ENCODE data around the gene PIP5KL1. TPM values are rescaled to one million over a fixed set of nuclear protein-coding genes. Genes with fewer than 3 reads are reported as not detected.

PIP5KL1 gene
- total RNA-seq, 1 experiment from 2014 or later = 0.95 TPM

DNA sequence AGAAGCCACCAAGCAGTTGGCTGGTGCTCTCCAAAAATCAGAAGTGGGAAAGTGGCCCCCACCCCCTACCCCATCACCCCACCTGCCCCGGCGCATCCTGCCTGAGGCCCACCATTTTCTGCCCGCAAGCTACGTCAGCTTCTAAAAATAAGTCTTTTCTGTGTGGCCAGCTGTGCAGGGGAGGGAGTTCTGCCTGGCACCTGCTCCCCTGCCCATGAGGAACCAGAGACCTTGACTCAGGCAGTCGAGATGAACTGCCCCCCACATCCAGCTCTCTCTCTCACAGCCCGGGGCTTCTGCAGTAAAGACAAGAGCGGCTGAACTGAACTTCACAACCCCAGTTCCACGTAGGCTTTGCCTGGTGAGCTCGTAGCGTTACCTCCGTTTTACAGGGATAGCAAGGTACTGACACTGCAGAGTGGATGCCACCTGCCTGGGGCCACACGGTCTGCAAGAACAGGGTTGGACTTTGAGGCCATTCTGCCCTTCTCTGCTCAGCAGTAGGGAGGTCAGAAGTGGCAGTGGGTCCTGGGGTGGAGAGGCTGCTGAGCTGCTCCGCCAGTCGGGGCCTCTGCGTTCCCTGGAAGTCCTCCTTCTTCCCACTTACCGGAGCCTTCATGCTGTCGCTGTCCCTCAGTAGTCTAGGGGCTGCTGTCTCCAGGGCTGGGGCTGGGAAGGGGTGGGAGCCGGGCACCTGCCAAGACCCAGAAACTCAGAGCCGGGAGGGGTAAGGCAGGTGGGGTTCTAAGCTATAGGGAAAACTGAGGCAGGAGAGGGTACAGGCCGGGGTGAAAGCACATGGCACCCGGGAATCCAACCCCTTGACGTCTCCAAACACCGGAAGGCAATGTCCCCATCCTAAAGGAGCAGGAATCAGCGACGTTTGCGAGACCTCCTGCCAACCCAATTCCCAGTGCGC, 14.5 kb downstream of the PIP5KL1 start:
- no peak for DNase-seq (ENCODE audit: low spot score)

DNA sequence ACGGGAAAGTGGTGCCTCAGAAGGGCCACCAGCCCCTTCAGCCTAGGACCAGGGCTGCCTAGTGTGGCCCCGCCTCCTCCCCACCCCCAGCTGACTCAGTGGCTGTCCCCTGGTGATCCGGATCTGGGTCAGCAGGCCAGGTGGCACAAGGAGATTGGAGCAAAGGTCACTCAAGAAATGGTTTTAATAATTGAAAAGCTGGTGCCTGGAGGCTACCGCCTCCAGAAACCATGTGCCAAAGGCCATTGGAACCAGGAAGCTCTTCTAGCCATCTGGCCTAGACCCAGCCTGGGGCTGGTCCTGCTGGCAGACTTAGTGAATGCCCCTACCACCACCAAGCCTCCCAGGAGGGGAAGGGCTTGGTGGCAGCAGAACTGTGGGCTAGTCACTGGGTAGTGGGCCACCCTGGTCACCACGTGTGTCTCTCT, 15.2 kb downstream of the PIP5KL1 start:
- DNase-seq (ENCODE audit: low spot score) = no peak

DNA sequence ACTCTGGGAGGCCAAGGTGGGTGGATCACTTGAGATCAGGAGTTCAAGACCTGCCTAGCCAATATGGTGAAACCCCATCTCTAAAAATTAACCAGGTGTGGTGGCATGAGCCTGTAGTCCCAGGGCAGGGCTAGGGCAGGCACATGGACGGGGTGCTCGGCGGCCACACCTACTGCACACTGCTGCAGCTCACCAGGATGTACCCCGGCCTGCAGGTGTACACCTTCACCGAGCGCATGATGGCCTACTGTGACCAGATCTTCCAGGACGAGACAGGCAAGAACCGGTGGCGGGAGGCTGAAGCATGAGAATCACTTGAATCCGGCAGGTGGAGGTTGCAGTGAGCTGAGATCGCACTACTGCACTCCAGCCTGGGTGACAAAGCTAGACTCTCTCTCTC, 16.9 kb downstream of the PIP5KL1 start:
- DNase-seq (ENCODE audit: low spot score) = no peak

DNA sequence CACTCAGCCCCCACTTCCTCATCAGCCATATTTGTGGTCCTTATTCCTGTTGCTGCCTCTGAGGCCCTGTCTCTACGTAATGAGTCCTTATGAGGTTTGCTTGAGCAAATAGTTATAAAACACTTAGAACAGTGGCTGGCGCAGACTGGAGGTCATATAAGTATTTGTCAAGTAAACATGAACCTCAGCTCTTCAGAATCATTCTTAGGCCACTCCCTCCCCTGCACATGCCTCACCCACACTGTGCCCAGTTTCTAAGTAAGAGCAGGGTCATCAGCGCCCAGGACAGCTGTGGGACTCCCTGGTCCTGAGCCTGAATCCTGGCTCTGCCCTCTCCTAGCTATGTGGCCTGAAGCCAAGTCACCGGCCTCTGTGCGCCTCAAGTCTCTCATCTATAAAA, 17.7 kb downstream of the PIP5KL1 start:
- no peak for DNase-seq (ENCODE audit: low spot score)

DNA sequence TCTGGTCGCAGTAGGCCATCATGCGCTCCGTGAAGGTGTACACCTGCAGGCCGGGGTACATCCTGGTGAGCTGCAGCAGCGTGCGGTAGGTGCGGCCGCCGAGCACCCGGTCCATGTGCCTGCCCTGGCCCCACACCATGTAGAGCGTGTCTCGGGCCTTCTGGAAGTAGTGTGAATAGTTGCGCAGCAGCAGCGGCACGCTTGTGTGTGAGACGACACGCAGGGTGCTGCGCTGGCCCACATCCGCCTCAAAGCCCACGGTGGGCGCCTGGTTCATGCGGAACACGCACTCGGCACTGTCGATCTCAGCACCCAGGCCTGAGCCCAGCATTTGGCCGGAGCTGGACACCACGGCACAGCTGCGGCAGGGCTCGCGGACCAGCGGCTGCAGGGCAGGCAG, 18.3 kb downstream of the PIP5KL1 start:
- DNase-seq (ENCODE audit: low spot score) = no peak

DNA sequence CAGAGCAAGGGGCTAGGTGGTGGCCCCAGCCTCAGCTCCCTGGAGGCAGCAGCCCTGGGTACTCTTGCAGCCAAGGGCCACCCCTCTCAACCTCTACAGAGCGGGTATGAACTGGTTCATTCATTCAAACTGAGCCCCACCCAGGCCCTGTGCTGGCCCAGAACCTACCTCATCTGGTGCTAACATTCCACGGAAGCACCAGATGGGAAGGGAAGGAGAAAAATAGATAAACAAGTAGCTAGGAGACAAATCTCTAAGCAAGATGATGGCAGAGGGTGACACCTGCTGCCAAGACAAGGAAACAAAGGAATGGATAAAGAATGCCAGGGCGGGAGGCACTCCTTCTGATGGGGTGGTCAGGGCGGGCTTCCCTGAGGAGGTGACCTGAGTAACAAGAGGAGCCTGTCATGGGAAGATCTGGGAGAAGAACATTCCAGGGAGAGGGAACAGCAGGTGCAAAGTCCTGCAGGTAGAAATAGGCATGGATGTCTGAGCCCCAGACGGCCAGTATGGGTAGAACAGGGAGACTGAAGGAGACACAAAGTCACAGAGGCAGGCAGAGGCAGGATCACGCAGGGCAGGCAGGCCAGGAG, 19.9 kb downstream of the PIP5KL1 start:
- DNase-seq (ENCODE audit: low spot score) = no peak

DNA sequence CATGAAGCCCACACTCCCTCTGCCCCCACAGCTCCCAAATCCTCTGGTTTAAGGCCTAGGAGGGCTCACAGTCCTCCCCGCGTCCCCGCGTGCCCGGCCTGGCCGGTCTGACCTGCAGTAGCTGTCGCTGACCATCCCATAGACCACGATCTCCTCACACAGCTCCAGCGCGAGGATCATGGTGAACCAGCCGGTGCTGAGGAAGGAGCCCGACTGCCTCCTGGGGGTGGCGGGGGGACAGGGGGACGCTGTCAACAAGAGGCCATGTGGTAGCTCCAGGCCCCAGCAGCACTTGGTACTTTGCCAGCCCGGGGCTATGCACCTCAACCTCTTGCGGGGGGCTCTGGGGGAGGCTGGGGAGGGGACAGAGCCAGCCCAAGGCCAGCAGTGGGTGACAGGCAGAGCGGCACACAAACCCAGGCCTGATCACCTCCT, 20.7 kb downstream of the PIP5KL1 start:
- no peak for DNase-seq (ENCODE audit: low spot score)

DNA sequence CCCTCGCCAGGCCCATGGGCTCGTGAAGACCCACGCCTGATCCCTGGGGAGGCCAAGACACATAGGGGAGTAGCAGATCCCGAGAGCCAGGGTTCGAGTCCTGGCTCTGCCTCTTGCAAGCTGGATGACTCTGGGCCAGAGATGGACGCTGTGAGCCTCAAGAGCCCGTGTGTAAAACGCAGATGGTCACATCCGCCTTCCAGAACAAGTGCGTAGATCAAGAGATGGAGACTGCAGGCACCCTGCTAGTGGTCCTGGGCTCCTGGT, 22.0 kb downstream of the PIP5KL1 start:
- no peak for DNase-seq (ENCODE audit: low spot score)

DNA sequence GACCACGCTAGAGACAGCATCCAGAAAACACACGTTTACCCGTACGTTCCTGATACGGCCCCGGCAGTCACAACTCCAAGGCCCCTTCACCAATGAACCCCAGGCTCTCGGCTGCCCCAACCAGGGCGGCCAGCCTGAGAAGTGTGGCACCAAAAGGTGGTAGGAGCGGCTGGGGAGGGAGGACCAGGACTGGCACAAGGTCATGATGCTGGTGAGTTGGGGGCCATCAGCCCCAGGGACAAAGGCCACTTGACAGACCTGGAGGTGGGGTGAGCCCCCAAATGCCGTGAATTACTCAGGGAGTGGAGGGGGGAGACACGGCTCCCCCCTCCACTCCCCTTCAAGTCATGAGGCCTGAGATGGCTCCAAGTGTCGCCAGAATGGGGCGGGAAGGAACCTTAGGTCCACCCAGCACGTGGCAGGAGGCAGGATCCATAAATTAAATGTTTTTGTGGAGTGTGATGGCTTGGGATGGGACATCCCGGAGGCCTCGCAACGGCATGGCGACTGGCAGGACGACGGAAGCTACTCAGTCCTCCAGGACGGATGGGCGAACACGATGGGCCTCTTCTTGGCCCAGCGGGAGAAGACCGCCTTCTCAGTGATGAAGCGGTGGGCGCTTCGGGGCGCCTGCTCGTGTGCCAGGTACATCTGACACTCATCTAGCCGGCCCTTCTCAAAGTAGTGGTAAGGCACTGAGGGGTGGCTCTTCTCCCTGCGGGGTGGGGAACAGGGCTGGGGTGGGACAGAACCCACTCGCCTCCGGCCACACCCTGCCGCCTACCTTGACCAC, 22.5 kb downstream of the PIP5KL1 start:
- DNase-seq (ENCODE audit: low spot score) = no peak

DNA sequence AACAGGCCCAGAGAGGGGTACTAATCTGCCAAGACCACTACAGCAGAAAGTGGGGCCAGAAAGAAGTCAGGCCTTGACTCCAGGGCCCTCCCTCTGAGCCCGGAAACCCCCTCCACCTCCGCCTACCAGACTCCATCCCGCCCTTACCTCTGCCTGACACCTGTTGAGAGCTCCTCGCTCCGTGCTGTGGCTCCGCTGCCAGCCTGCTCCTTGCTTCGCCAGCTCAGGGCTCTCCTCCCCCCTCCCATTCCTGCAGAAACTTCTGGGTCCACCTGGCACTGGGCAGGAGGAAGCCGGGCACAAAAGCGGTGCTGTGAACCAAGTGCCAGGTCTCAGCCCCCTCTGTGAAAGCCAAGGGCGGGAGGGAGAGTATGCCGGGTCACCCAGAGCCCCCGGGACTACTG, 24.8 kb downstream of the PIP5KL1 start:
- DNase-seq (ENCODE audit: low spot score) = no peak

DNA sequence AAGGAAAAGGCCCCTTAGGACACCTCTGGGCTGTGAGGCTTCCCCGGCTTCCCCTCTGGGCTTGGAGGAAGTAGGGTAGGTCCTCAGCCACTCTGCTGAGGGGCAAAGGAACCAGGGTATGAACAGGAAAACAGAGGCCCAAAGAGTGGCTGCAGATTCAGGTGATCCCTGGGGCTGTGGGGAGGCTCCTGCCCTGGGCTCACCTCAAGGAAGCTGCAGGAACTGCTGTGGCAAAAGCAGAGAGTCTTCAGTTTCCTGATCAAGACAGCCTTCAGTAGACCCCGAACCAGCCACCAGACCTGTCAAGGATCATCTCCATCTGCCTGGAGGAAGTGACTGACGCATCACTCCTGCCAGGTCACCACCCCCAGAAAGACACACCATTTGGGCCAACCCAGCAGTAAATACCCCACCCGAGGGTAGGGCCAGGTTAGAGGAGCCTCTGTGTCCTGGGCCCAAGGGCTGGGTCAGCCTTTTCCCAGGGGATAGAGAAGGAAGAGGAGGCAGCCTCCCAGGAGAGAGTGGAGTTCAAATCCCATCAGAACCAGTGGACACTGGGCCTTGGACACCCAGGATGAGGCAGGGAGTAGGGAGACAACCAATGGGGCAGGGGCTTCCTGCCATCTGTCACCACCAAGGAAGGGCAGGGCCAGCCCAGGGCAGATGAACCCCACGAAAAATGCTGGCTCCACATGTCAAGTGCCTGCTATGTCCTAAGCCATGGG, 25.4 kb downstream of the PIP5KL1 start:
- DNase-seq (ENCODE audit: low spot score) = no peak

DNA sequence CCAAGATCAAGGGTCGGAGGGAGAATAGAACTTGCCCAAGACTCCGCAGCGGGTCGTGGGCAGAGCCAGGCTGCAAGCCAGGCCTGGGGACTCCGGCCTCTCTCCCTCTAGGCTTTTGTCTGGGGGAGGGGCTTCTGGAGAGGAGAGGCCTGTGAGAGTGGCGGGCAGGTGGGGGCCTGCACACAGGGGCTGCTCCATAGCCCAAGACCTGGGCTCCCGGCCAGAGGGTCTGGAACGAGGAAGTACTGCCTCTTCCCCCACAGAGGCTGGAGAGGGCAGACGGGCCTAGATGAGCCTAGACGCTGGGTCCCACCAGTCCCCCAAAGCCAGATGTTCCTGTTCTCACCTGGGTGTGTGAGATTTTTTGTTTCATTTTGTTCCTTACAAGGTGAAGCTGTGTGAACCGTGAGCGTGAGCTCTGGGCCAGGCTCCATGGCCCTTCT, 26.0 kb downstream of the PIP5KL1 start:
- DNase-seq (ENCODE audit: low spot score) = no peak

DNA sequence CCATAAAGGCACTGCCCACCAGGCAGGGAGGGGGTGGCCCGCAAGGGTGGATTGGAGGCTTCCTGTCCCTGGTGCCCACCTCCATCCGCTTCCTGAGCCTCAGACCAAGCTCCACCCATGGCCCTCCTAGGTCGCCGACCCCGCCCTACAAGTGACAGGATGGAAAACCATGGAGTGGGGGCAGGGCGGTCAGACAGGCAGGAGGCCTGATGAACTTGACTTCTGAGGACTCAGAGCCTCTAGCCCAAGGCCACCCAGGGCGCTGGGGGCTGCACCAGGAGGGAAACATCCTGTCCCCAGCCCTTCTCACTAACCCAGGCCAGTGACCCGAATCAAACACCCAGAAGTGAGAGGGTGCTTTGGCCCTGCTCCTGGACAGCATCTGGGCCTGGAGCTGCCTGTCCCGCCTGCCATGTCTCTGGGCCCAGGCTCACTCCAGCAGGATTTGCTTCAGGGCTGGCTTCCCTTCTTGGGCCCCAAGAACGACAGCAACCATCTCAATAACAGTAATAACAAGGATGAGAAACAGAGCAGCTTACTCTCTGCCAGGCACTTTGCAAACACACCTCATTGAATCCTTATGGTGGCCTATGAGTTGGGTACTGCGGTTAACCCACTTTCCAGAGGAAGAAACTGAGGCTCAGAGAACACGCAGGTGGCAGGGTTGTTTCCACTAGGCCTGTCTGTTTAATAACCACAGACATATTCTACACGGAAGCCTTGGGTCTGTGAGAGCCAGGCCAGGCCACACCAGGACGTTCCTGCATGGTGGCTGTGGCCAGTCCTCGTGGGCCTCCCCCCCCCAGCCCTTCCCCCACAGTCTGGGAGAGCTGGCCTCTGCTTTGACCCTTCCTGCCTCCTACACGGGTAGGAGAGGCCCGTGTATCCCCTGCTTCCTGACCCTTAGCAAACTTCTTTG, 26.8 kb downstream of the PIP5KL1 start:
- DNase-seq (ENCODE audit: low spot score) = no peak

DNA sequence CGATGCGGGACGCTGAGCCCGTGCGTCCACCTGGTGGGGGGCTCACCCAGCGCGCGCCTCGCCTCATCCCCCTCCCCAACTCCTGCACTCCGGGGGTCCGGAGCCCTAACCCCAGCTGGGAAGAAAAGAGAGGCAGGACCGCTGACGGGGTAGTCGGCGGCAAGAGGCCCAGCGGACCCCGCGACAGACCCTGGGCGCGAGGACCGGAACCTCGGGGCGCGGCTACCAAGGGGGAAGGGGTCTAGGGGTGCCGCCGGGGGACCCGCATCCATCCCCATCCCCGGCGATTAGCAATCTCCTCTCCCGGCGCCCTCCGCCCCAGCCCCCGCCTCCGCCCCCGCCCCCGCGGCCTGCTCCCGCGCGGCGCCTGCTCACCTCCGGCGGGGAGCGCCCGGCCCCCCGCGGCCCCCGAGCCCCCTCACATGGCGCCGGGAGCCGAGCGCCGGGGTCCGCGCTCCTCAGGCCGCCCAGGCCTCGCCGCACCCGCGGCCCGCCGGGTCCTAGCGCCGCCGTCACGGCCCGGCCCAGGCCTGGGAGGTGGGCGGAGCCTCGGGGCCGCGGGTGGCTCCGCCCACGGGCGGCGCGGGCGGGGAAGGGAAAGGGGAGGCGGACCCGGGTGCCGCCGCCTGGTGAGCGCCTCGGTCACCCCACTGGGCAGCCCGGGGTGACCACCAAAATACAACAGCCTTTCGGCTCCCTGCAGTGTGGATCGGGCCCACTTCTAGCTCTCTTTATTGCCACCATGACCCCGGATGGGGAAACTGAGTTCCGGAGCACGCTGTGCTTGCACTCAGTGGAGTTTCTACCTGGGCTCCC, 31.2 kb downstream of the PIP5KL1 start, which contains the start of gene ST6GALNAC6:
ST6GALNAC6 (minus strand) TSS at position 476 of the 816 bp plus-strand sequence. CDS start 1,622 bp downstream, outside the sequence.
- DNase-seq (ENCODE audit: low spot score) = no peak

DNA sequence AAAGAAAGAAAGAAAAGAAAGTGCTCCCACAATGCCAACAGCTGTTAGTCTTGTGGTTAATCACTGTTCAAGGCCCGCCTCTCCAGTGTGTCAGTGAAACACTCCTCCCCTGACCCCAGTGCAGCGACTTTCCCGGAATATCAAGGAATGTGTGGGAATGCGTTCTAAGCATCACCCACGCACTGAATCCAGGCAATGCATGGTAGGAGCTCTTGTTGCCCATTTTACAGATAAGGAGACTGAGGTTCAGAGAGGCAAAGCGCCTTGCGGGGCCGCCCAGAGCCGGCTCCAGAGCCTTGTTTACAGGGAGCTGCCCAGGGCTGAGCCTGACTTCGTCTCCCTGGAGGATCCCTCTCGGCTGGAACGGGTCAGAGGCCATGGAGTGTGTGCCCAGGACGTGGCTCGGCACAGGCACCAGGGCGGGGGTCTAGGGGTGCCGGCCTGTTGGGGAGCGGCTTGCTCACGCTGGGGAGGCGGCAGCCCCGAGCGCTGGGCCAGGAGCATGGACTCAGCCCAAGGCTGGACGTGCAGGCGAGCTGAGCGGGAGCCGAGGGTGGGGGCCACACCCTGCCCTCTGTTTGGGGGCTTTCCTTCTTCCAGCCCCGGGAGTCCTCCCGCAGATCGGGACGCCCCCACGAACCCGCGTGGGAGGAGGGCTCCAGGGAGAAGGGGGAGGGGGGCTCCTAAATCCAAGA, 32.0 kb downstream of the PIP5KL1 start:
- peak; percentile 58 for DNase-seq (ENCODE audit: low spot score)

DNA sequence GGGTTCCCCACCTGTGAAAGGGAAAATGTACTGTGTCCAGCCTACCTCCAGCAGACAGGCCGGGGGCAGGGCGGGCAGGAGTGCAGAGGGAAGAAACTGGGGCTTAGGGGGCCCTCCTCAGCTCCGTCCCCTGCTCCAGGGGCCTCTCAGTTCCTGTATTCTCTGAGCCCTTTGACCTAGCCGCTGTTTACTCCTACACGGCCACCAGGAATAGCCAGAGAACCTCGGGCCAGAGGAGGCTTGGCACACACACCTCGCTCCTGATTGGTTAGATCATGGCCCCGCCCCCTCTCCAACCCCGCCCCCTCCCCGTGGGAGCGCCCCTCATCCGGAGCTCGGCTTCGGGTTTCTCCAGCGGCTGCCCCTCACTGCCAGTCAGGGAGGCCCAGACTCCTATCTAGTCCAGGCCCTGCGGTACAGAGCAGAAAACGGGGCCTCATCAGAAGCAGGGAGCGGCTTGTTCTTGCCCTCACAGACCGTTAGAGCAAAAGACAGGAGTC, 33.3 kb downstream of the PIP5KL1 start:
- no peak for DNase-seq (ENCODE audit: low spot score)

DNA sequence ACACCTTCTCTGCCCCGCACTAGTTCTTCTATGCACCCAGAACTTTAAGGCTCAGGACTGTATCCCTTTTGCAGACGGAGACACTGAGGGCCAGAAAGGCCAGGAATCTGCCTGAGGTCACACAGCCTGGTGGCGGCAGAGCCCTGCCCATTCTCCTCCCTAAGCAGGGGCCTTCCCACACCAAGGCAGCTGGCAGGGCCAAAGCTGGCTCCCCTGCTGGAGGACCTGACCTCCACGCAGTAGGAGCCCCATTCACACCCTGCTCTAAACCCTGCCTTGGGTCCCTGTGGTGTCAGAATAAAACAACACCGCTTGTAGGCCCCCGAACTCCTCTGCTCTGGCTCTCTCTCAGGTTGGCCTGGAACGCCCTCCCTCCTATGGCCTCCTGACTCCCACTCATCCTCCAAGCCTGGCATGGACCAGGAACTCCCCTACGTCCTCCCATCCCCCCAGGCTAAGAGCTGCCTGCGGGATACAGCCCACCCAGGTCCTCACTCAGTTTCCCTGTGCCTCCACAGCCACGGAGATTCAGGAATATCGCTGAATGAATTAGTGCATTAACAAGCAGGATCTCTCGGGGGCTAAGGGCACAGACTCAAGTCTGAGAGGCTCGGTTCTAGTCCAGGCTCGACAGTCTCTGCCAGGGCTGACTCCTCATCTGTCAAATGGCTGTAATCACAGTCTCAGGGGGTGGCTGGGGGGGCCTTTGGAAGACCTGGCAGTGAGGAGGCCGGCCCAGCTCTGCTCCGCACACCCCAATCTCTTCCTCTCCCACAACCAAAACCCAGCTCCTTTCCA, 34.0 kb downstream of the PIP5KL1 start:
- no peak for DNase-seq (ENCODE audit: low spot score)

DNA sequence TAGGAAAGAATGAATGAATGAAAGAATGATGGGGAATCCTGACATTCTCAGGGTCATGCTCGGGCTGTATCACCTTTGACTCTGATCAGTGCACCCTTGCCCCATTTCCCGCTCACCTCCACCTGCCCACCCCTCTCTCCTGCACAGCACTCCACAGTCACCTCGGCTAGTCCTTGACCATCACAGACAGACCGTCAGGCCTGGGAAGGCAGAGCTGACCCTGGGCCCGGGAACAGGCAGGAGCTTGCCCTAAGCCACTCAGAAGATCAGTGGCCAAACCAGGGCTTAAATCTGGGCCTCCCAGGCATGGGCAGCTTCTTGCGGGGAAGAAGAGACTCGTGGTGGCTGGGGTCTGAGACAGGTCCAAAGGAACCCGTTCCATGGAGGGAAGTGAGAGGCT, 34.8 kb downstream of the PIP5KL1 start:
- DNase-seq (ENCODE audit: low spot score) = no peak
